HFFc6 (cell line): Measurements from ENCODE around the gene PAF1. TPM values are rescaled to one million over a fixed set of nuclear protein-coding genes. Genes with fewer than 3 reads are reported as not detected.

Experiments used
- DNase-seq: peaks from one replicate; pipeline ENCODE4 v3.0.0-alpha.2; 2018
- H3K27ac Mint-ChIP-seq: 2 replicates; pipeline ENCODE4 v1.8.0; 2020; ENCODE audit warnings: mild to moderate bottlenecking, mixed read lengths
- H3K27me3 Mint-ChIP-seq: 2 replicates; pipeline ENCODE4 v1.8.0; 2021; ENCODE audit warnings: mild to moderate bottlenecking, moderate library complexity, mixed read lengths; ENCODE audit not compliant: insufficient read depth
- H3K36me3 Mint-ChIP-seq: 2 replicates; pipeline ENCODE4 v1.8.0; 2021; ENCODE audit warnings: low read depth, mixed read lengths
- H3K4me1 Mint-ChIP-seq: 2 replicates; pipeline ENCODE4 v1.8.0; 2020; ENCODE audit warnings: low read depth, mixed read lengths
- H3K4me3 Mint-ChIP-seq: 2 replicates; pipeline ENCODE4 v1.8.0; 2020; ENCODE audit warnings: mild to moderate bottlenecking, moderate library complexity, mixed read lengths
- H3K9me3 Mint-ChIP-seq: 2 replicates; pipeline ENCODE4 v1.8.0; 2020; ENCODE audit warnings: mild to moderate bottlenecking, mixed read lengths
- total RNA-seq, 6 experiments: library from RNA; stranded (reverse); fragmentation: NEBNext Ultra II Directional; extraction: Animal tissue kit (Norgen Biotek cat#: 25700); gene quantifications; 2 replicates in 1 of 6; 3 replicates in 5 of 6; pipeline ENCODE4 v1.2.3, GENCODE V29; 2021
- TF ChIP-seq, protein P1 (sequence below): fragments of 200-600 bp; sonication (generic); IDR thresholded peaks from 2 replicates; pipeline ENCODE4 v1.5.0; 2021; ENCODE audit warnings: antibody characterized with exemption, mild to moderate bottlenecking

The PAF1 gene
- total RNA-seq, 6 experiments from 2014 or later, result 46.8 to 70.0 (median 60.6) TPM

DNA sequence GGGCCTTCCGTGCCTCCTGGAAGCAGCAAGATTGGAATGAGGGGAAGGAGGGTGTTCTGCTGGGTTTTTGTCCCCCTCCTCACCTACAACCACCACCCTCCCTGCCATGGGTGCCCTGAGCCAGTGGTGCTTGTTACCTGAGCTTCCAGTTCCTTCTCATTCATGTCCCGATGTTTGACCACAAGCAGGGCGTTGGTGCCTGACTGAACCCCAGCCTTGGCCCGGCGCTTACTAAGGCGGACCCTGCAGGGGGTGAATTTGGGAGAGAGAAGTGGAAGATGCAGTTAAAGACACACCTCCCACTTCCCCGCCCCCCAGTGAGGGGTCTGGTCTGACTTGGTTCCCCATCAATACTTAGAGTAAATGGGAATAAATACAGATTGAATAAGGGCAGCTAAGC is 4.3 kb downstream of the PAF1 start:
- H3K4me3 Mint-ChIP-seq, result no peak overlapping the region
- peaks cover 7% of the 10 kb centered on the region for H3K27me3 Mint-ChIP-seq
- H3K4me1 Mint-ChIP-seq, result peaks cover 34% of the 10 kb centered on the region
- TF ChIP-seq, protein P1, sequence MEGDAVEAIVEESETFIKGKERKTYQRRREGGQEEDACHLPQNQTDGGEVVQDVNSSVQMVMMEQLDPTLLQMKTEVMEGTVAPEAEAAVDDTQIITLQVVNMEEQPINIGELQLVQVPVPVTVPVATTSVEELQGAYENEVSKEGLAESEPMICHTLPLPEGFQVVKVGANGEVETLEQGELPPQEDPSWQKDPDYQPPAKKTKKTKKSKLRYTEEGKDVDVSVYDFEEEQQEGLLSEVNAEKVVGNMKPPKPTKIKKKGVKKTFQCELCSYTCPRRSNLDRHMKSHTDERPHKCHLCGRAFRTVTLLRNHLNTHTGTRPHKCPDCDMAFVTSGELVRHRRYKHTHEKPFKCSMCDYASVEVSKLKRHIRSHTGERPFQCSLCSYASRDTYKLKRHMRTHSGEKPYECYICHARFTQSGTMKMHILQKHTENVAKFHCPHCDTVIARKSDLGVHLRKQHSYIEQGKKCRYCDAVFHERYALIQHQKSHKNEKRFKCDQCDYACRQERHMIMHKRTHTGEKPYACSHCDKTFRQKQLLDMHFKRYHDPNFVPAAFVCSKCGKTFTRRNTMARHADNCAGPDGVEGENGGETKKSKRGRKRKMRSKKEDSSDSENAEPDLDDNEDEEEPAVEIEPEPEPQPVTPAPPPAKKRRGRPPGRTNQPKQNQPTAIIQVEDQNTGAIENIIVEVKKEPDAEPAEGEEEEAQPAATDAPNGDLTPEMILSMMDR, result no peak
- H3K27ac Mint-ChIP-seq, result peak overlapping the region; percentile 60
- no peaks in the 10 kb centered on the region; the same call in 1 of the 2 replicates for H3K9me3 Mint-ChIP-seq
- H3K36me3 Mint-ChIP-seq, result peaks cover 40% of the 10 kb centered on the region
- no peak for DNase-seq

DNA sequence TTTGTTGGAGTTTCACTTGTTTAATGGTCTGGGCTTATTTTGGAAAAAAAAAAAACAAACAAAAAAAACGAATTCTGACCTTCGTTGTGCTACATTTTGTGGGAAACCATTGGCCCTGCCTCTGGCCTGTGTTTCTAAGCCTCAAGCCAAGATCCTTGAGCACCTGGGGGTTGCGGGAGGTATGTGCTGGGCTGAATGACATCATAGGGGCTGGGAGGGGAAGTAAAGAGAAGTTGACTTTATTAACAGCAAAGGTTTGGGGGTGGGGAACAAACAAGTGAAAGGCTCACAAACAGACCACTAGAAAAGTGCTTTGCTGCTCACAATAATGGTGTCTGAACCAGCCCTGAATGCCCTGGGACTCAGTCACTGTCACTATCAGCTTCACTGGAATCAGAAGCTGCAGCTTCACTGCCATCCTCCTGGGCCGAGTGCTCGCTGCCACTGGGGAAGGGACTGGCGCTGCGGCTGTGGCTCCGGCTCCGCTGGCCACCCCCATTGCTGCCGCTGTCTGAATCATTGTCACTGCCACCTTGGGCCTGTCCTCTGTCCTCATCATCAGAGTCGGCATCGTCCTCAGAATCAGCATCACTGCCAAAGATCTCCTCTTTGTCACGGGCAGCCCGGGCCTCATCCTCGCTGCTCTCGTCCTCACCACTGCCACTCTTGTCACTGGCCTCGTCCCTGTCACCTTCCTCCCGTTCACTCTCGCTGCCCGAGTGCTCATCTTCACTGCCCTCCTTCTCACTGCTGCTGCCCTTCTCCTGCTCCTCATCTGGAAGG is 5.1 kb downstream of the PAF1 start:
- peaks cover 37% of the 10 kb centered on the region for H3K4me1 Mint-ChIP-seq
- TF ChIP-seq, protein P1, result no peak
- H3K27me3 Mint-ChIP-seq, result peaks cover 2% of the 10 kb centered on the region
- no peak overlapping the region for H3K4me3 Mint-ChIP-seq
- peaks cover 41% of the 10 kb centered on the region for H3K36me3 Mint-ChIP-seq
- H3K9me3 Mint-ChIP-seq, result no peaks in the 10 kb centered on the region; the same call in 1 of the 2 replicates
- peak overlapping the region; percentile 60 for H3K27ac Mint-ChIP-seq
- no peak for DNase-seq

DNA sequence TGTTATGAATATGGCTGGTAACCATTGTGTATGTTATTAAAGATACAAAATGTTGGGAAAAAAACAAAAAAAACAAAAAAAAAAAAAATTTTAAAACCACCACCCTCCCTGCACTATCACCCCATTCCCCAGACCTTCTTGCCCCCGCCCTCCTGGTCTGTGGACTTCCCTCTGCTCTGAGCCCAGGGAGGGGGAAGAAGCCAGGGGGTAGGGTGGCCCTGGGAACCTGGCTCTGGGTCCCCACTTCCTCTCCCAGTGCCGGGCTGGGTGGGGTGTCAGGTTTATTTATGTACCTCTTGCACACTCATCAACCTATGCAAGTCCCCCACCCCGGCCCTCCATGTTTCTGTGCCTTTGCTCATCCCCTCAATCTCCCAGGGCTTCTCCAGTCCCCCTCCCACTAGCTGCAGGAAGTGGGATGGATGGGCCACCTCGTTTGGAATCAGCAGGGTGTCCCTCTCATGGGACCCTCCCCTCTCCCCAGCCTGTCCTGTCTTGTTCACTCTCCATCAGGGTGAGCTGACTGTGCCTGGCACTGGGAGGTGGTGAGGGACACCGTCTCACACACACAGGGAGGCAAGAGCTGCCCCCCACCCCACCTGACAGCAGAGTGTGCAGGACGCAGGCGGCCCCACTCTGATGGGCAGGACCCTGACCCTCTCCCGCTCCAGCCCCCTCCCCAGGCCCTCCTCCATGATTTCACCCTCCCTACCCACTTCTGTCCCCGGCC is 5.9 kb downstream of the PAF1 start:
- DNase-seq, result no peak
- TF ChIP-seq, protein P1, result no peak
- Mint-ChIP-seq H3K36me3 (peaks cover 41% of the 10 kb centered on the region), H3K27me3 (peaks cover 2% of the 10 kb centered on the region), H3K9me3 (no peaks in the 10 kb centered on the region), H3K4me1 (peaks cover 33% of the 10 kb centered on the region), H3K4me3 (no peak overlapping the region), H3K27ac (no peak overlapping the region)

DNA sequence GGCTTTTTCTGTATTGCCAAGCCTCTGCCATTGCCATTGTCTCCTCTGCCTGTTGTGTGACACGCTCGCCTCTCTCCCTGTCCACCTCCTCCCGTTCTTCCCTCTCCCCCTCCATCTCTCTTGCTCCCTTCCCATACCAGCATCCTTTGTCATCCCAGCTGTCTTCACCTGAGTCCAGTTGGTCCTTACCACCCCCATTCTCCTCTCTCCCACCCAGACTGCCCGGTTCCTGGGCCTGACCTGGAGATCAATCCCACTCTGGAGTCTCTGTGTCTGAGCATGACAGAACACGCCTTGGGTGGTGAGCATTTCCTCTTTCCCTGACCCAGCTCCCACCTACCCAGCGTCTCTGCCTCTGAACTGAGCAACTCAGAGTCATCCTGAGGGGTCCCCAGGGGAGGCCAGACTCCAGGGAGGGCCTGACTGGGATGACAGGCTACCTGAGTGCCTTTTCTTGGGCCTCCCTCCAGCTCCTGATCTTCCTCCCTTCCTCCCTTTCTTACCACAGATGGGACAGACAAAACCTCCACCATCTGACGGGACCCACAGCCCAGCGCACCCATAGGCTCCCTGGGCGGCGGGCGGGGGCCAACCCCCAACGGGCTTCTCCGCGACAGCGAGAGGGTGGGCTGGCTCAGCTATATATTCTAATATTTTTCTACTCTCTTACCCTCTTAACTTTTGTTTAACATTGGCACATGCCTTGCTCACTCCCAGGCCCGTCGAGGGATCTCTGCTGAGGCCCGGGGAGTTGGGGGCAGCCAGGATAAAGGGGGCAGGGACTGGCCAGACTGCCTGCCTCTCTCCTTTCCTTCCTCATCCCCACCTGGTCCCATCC is 7.7 kb downstream of the PAF1 start:
- no peaks in the 10 kb centered on the region for H3K9me3 Mint-ChIP-seq
- peaks cover 2% of the 10 kb centered on the region for H3K27me3 Mint-ChIP-seq
- peaks cover 17% of the 10 kb centered on the region; the same call in 1 of the 2 replicates for H3K4me1 Mint-ChIP-seq
- H3K36me3 Mint-ChIP-seq, result peaks cover 39% of the 10 kb centered on the region
- DNase-seq, result no peak
- no peak overlapping the region for H3K4me3 Mint-ChIP-seq
- peak overlapping the region; percentile 17; the same call in 1 of the 2 replicates for H3K27ac Mint-ChIP-seq
- TF ChIP-seq, protein P1, result no peak

DNA sequence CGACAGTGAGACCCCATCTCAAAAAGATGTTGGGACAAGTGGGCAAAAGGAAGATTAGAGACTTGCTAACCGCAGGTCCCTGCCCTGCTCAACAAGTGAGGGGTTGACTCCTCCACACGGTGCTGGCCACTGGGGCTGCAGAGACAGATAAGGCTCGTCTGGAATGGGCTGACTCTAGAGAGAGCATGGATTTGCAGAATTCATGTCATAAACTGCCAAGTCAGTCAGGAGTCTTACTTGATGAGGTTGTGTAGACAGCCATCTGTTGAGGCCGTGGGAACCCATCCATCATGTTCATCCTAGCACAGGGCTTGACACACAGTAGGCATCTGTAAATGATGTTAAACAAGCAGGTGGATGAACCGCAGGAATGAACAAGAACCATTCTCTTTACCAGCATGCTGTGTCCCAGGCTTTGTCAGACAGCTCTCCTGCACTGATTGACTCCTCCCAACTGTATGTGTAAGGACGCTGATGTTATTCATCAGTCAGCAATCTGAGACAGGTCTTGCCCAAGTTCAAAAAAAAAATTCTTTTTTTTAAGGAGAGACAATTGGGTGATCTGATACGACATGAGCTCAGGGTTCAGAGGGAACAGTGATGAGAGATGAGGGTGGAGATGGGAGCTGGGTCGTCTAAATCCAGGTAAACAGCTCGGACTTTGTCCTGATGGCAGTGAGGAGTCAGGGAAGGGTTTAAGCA is 8.8 kb downstream of the PAF1 start:
- Mint-ChIP-seq H3K36me3 (peaks cover 37% of the 10 kb centered on the region), H3K27ac (peak overlapping the region; percentile 27), H3K9me3 (no peaks in the 10 kb centered on the region), H3K4me1 (peaks cover 21% of the 10 kb centered on the region; the same call in 1 of the 2 replicates), H3K4me3 (no peak overlapping the region), H3K27me3 (peaks cover 2% of the 10 kb centered on the region)
- TF ChIP-seq, protein P1, result no peak
- DNase-seq, result no peak
